H1 (cell line): ENCODE results near the gene IL20RB.

ENCODE experiments used
- EP300 ChIP-seq, 2 experiments: IDR thresholded peaks; 1 replicate in 1 of 2; 2 replicates in 1 of 2; pipeline ENCODE4 v1.6.1; 2011 to 2012; ENCODE audit warnings: low read depth in 2 of 2, low read length in 2 of 2, mild to moderate bottlenecking in 2 of 2, borderline replicate concordance in 1 of 2, inconsistent platforms in 1 of 2, moderate library complexity in 1 of 2
- RNF2 ChIP-seq: fragments of 200-900, 300-1000 bp; sonication (generic); IDR thresholded peaks from 2 replicates; pipeline ENCODE4 v1.7.1; 2016; ENCODE audit warnings: borderline replicate concordance, low read depth, mild to moderate bottlenecking, antibody characterized with exemption, low read length; ENCODE audit not compliant: poor library complexity, severe bottlenecking; ENCODE audit errors: missing control alignments
- YY1 ChIP-seq: IDR thresholded peaks from 2 replicates; pipeline ENCODE4 v1.6.1; 2011; ENCODE audit warnings: low read depth, mild to moderate bottlenecking, low read length
- TF ChIP-seq, protein P1 (sequence below), 3 experiments: IDR thresholded peaks; 1 replicate in 2 of 3; 2 replicates in 1 of 3; pipeline versions ENCODE4 v1.5.1 to v1.6.1; 2011; ENCODE audit warnings: low read length in 3 of 3, mild to moderate bottlenecking in 3 of 3, inconsistent platforms in 2 of 3, low read depth in 1 of 3, moderate library complexity in 1 of 3; ENCODE audit not compliant: insufficient read depth in 1 of 3; ENCODE audit errors: control extremely low read depth in 1 of 3

- no peak for TF ChIP-seq RNF2
- TF ChIP-seq, protein P1, sequence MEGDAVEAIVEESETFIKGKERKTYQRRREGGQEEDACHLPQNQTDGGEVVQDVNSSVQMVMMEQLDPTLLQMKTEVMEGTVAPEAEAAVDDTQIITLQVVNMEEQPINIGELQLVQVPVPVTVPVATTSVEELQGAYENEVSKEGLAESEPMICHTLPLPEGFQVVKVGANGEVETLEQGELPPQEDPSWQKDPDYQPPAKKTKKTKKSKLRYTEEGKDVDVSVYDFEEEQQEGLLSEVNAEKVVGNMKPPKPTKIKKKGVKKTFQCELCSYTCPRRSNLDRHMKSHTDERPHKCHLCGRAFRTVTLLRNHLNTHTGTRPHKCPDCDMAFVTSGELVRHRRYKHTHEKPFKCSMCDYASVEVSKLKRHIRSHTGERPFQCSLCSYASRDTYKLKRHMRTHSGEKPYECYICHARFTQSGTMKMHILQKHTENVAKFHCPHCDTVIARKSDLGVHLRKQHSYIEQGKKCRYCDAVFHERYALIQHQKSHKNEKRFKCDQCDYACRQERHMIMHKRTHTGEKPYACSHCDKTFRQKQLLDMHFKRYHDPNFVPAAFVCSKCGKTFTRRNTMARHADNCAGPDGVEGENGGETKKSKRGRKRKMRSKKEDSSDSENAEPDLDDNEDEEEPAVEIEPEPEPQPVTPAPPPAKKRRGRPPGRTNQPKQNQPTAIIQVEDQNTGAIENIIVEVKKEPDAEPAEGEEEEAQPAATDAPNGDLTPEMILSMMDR (IDR thresholded peaks at IDR 0.05; ENCODE audit: control extremely low read depth in 1 of 3, insufficient read depth in 1 of 3, low read depth in 1 of 3, low read length in 3 of 3), result no peak
- no peak for TF ChIP-seq EP300 (IDR thresholded peaks at IDR 0.05; ENCODE audit: borderline replicate concordance in 1 of 2, low read depth in 2 of 2, low read length in 2 of 2)
- TF ChIP-seq YY1, result no peak
These were observed 63.1 kb downstream of the IL20RB start for GRCh38 chr3:137020888-137021287.
